Right atrium auricular region (tissue), 2 donors: ENCODE measurements around the gene XXYLT1. TPM values are rescaled to one million over a fixed set of nuclear protein-coding genes. Genes with fewer than 3 reads are reported as not detected.

ENCODE experiments used
- DNase-seq: peaks from one replicate; pipeline ENCODE4 v3.0.0-alpha.2; 2019; ENCODE audit warnings: low spot score
- H3K27ac ChIP-seq, 2 donors: fragments of 200-600 bp; sonication (generic); 1 replicate in 1 of 2; 2 replicates in 1 of 2; pipeline ENCODE4 v1.5.1; 2016 to 2019
- H3K27me3 ChIP-seq, 2 donors: fragments of 200-600 bp; sonication (generic); one replicate each; pipeline versions ENCODE4 v1.5.1 to v1.6.0; 2017 to 2019
- H3K36me3 ChIP-seq: fragments of 200-600 bp; sonication (generic); one replicate; pipeline ENCODE4 v1.5.1; 2016
- H3K4me1 ChIP-seq, 2 donors: fragments of 200-600 bp; sonication (generic); one replicate each; pipeline versions ENCODE4 v1.5.1 to v1.6.0; 2017 to 2019
- H3K4me3 ChIP-seq, 2 donors: fragments of 200-600 bp; sonication (generic); 1 replicate in 1 of 2; 2 replicates in 1 of 2; pipeline ENCODE4 v1.5.1; 2017 to 2019; ENCODE audit warnings: mild to moderate bottlenecking in 1 of 2, moderate library complexity in 1 of 2
- H3K9me3 ChIP-seq, 2 donors: fragments of 200-600 bp; sonication (generic); one replicate each; pipeline ENCODE4 v1.5.1; 2019
- total RNA-seq, 2 donors: library from RNA; depleted of rRNA; stranded (reverse); fragments of >200 nt; gene quantifications; one replicate each; pipeline ENCODE4 v1.1.0, GENCODE V29; 2016
- TF ChIP-seq, protein P1 (sequence below), 2 donors: fragments of 200-600 bp; sonication (generic); IDR thresholded peaks; one replicate each; pipeline ENCODE4 v1.5.1; 2019; ENCODE audit warnings: antibody characterized with exemption in 2 of 2

The XXYLT1 gene
- total RNA-seq, 2 donors from 2014 or later: 4.6 to 6.7 TPM

DNA sequence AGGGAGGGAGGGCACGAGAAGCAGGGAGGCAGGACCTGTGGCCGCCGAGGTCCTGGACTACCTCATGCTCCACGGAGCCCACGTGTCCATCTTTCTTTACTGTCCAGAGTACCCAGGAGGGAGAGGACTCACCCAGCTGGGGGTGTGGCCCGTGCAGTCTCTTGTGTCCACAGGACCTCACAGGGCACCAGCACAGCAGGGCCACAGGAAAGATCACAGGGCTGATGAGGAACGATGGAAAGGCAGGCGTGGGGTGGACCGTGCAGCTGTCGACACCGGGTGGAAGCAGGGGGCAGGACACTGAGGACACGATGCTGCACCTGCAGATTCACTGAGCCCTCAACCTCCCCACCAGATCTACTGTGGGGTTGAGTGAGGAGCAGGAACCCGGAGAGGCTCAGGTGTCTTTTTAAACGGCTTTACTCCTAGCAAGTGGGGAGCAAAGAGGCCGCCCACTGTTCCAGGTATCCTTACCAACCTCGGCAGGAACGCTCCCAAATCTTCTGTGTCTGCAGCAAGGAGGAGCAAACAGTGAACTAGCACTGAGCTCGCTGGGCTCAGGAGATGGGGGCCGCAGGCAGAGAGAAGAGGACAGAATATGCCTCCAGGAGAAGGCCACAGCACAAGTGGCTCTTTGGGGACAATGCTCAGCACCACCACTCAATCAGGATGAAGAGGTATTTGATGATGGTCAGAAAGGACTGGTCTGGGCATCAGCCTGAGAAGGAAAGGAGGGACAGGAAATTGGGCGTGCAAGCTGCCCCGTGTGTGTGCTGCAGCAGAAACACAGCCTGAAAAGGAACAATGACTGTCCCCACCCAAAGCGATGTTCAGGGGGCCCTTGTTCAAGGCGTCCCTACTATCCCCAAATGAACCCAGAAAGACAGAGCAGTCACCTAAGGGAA lies 198.8 kb downstream of the XXYLT1 start:
- H3K4me1 ChIP-seq: no peaks in the 10 kb centered on the region
- no peaks in the 10 kb centered on the region for H3K36me3 ChIP-seq
- TF ChIP-seq, protein P1, sequence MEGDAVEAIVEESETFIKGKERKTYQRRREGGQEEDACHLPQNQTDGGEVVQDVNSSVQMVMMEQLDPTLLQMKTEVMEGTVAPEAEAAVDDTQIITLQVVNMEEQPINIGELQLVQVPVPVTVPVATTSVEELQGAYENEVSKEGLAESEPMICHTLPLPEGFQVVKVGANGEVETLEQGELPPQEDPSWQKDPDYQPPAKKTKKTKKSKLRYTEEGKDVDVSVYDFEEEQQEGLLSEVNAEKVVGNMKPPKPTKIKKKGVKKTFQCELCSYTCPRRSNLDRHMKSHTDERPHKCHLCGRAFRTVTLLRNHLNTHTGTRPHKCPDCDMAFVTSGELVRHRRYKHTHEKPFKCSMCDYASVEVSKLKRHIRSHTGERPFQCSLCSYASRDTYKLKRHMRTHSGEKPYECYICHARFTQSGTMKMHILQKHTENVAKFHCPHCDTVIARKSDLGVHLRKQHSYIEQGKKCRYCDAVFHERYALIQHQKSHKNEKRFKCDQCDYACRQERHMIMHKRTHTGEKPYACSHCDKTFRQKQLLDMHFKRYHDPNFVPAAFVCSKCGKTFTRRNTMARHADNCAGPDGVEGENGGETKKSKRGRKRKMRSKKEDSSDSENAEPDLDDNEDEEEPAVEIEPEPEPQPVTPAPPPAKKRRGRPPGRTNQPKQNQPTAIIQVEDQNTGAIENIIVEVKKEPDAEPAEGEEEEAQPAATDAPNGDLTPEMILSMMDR (IDR thresholded peaks at IDR 0.05): no peak
- H3K9me3 ChIP-seq: no peaks in the 10 kb centered on the region
- H3K4me3 ChIP-seq: no peak overlapping the region
- DNase-seq: no peak
- H3K27ac ChIP-seq: no peak overlapping the region
- no peaks in the 10 kb centered on the region for H3K27me3 ChIP-seq

GRCh38 chr3:195071011-195071728 lies 199.8 kb downstream of the XXYLT1 start:
- no peak overlapping the region for H3K27ac ChIP-seq
- H3K27me3 ChIP-seq: no peaks in the 10 kb centered on the region
- TF ChIP-seq, protein P1 (IDR thresholded peaks at IDR 0.05): no peak
- no peaks in the 10 kb centered on the region for H3K9me3 ChIP-seq
- H3K36me3 ChIP-seq: no peaks in the 10 kb centered on the region
- no peaks in the 10 kb centered on the region for H3K4me1 ChIP-seq
- no peak overlapping the region for H3K4me3 ChIP-seq
- no peak for DNase-seq

DNA sequence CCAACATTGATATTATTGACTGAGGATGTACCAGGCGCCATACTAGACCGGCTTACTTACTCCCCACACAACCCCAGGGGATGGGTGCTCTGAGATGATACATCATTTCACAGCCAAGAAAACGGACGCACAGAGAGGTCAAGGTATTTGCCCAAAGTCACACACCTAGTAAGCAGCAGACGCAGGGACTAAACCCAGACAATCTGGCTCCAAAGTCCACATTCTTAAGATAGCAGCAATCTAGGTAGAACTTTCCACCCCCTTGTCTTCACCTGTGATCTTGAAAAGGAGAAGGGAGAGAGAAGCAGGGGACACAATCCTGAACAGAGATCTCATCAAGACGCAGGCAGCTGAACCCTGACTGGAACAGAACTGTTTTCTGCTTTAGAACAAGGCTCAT lies 200.6 kb downstream of the XXYLT1 start:
- no peak for DNase-seq
- Histone ChIP-seq H3K27me3 (no peaks in the 10 kb centered on the region), H3K4me3 (no peak overlapping the region), H3K36me3 (no peaks in the 10 kb centered on the region), H3K4me1 (no peaks in the 10 kb centered on the region), H3K27ac (no peak overlapping the region), H3K9me3 (no peaks in the 10 kb centered on the region)
- TF ChIP-seq, protein P1 (IDR thresholded peaks at IDR 0.05): no peak

DNA sequence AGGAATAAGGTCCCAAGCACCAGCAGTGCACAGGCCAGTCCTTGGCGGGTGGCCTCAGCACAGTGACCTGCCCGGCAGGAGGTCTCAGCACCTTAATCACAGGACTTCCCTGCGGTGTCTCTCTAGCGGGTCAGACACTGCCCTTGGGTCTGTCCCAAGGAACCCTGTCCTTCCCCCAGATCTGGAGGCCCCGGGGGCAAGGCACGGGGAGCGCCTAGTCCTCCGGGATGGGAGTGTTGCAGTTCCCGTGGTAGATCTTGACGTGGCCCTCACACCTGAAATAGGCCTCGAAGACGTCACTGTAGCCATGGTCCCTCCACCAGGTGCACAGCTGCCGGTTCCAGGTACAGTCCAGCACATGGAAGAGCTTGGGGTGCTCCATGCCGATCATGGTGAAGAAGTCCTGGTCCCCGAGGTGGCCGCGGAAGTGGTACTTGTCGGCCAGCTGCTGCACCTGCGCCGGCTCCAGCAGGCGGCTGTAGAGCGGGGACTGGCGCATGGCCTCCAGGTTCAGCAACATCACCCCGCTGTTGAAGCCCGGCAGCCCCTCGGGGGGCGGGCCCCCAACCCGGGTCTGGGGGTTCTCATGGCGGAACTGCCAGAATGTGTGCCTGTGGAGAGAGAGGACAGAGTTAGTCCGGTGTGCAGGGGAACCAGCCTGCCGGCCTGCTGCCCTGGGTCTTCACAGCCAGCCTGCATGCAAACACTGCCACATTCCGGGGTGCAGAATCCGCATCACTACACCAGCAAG lies 201.3 kb downstream of the XXYLT1 start:
- DNase-seq: no peak
- no peaks in the 10 kb centered on the region for H3K9me3 ChIP-seq
- H3K27ac ChIP-seq: no peak overlapping the region
- no peaks in the 10 kb centered on the region for H3K27me3 ChIP-seq
- TF ChIP-seq, protein P1 (IDR thresholded peaks at IDR 0.05): no peak
- no peaks in the 10 kb centered on the region for H3K4me1 ChIP-seq
- H3K4me3 ChIP-seq: no peak overlapping the region
- no peaks in the 10 kb centered on the region for H3K36me3 ChIP-seq

DNA sequence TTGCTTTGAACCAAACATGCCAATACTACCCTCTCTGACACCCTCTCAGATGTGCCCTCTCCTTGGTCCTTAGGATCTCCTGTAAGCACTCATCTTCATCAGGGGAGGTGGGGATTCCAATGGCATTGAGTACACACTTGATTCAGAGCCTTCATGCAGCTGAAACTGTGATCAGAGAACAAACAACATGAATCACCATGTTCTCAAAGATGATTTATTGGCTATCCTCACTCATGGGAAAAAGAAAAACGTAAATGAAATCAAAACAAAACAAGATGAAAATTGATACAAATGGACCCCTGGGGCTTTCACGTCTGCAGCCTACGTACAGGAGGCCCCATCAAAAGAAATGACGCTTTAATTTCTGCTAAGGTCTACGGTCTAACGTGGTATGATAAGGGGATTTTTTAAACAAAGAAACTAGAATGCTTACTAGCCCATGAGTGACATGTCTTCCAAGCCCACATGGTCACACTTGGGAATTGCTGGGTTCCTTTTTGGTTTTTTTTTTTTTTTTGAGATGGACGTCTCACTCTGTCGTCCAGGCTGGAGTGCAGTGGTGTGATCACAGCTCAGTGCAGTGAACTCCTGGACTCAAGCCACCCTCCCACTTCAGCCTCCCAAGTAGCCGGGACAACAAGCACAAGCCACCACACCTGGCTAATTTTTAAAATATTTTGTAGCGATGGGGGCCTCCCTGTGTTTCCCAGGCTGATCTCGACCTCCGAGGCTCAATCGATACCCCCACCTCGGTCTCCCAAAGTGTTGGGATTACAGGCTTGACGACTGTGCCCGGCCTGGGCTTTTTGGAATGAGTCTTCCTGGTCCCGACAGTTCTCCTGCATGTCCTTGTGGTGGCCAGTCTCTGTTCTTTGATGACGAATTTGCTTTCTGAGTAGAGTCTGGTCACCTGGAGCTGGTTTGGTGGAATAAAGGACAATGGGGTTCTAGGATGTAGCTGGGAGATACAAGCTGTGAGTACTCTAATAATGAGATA lies 202.6 kb downstream of the XXYLT1 start:
- DNase-seq: no peak
- peaks cover 0 to 6% of the 10 kb centered on the region in 2 donors for H3K4me1 ChIP-seq
- no peak overlapping the region for H3K4me3 ChIP-seq
- TF ChIP-seq, protein P1 (IDR thresholded peaks at IDR 0.05): no peak
- H3K9me3 ChIP-seq: no peaks in the 10 kb centered on the region
- H3K27ac ChIP-seq: no peak overlapping the region
- H3K36me3 ChIP-seq: no peaks in the 10 kb centered on the region
- H3K27me3 ChIP-seq: no peaks in the 10 kb centered on the region
